Stomach (tissue), 9 donors: ENCODE results near the gene RPRD1B. TPM values are rescaled to one million over a fixed set of nuclear protein-coding genes. Genes with fewer than 3 reads are reported as not detected.
A peak's percentile ranks its signal among the peaks of the same experiment; 100 is the strongest.

Experiments
- DNase-seq, 2 donors: peaks; one replicate each; pipeline versions ENCODE4 v3.0.0 to v3.0.0-alpha.2; 2013 to 2019
- H3K27ac ChIP-seq, 5 donors: fragments of 200-600 bp in 4 of 5; sonication (generic) in 4 of 5; one replicate each; pipeline ENCODE4 v1.5.1; 2013 to 2019; ENCODE audit warnings: mild to moderate bottlenecking in 1 of 5, moderate library complexity in 1 of 5
- H3K27me3 ChIP-seq, 3 donors: fragments of 200-600 bp; sonication (generic); one replicate each; pipeline ENCODE4 v1.5.1; 2017 to 2019; ENCODE audit warnings: mixed run types in 1 of 3
- H3K36me3 ChIP-seq, 4 donors: fragments of 200-600 bp; sonication (generic); 1 replicate in 3 of 4; 2 replicates in 1 of 4; pipeline ENCODE4 v1.5.1; 2016 to 2019
- H3K4me1 ChIP-seq, 4 donors: fragments of 200-600 bp; sonication (generic); one replicate each; pipeline ENCODE4 v1.5.1; 2016 to 2019
- H3K4me3 ChIP-seq, 4 donors: fragments of 200-600 bp; sonication (generic) in 3 of 4; one replicate each; pipeline ENCODE4 v1.5.1; 2016 to 2019; ENCODE audit warnings: mild to moderate bottlenecking in 1 of 4
- H3K9me3 ChIP-seq, 4 donors: fragments of 200-600 bp; sonication (generic); one replicate each; pipeline ENCODE4 v1.5.1; 2016 to 2019
- CTCF ChIP-seq, 7 experiments: fragments of 450-650 bp in 4 of 7; fragments of 200-600 bp in 3 of 7; sonication (generic) in 3 of 7; IDR thresholded peaks; one replicate each; pipeline ENCODE4 v1.5.1; 2016 to 2019; ENCODE audit warnings: antibody characterized with exemption in 7 of 7, control low read depth in 2 of 7, mild to moderate bottlenecking in 1 of 7
- EP300 ChIP-seq: sonication (generic); formaldehyde crosslinking; IDR thresholded peaks from one replicate; pipeline ENCODE4 v1.6.1; 2017; ENCODE audit warnings: antibody characterized with exemption
- POLR2A ChIP-seq, 4 donors: fragments of 450-650 bp; IDR thresholded peaks; one replicate each; pipeline ENCODE4 v1.6.1; 2016; ENCODE audit warnings: antibody characterized with exemption in 4 of 4, control low read depth in 2 of 4, mild to moderate bottlenecking in 1 of 4, moderate library complexity in 1 of 4
- POLR2AphosphoS5 ChIP-seq, 3 donors: sonication (generic); formaldehyde crosslinking; IDR thresholded peaks; one replicate each; pipeline ENCODE4 v1.6.1; 2016; ENCODE audit warnings: antibody characterized with exemption in 3 of 3
- WGBS, 5 donors: extraction: QIAGEN DNeasy Blood & Tissue Kit in 3 of 5; methylation state at CpG; one replicate each; pipeline versions ENCODE4 v1.1.5 to v1.1.7; 2013 to 2018; 5-methylcytosine and 5-hydroxymethylcytosine counted together
- intact Hi-C: fragments of 100-400 bp; cut with DNase I; formaldehyde crosslinking; loops from one replicate; pipeline ENCODE4 v1.15.1; 2023; ENCODE audit warnings: low total_unique reads
- polyA plus RNA-seq, 3 donors: library from polyadenylated mRNA; stranded (reverse); fragments of 200-250 nt; gene quantifications; one replicate each; pipeline ENCODE4 v1.2.3, GENCODE V29; 2013
- total RNA-seq, 5 donors: library from RNA; depleted of rRNA; stranded (reverse); fragments of >200 nt; gene quantifications; one replicate each; pipeline versions ENCODE4 v1.1.0 to v1.2.3, GENCODE V29; 2014 to 2016
- donor health status: healthy with polysubstance abuse.
- donor health status: Bipolar disorder and iron deficiency.
- donor health status: healthy.

RPRD1B gene
- total and polyA plus RNA-seq, 8 donors: 8.0 to 60.0 (median 17.8) TPM

- TF ChIP-seq CTCF (IDR thresholded peaks at IDR 0.05): no peak
- no peak for TF ChIP-seq EP300
- TF ChIP-seq POLR2AphosphoS5 (IDR thresholded peaks at IDR 0.05): peak in 1 of 3 donors; percentile 58
- WGBS, 5 donors: 20 to 26% (median 23%) methylated on average over 4 of the region's 4 CpGs
- Histone ChIP-seq H3K27me3 (no peaks in the 10 kb centered on the region), H3K36me3 (no peaks in the 10 kb centered on the region), H3K4me3 (no peak overlapping the region), H3K27ac (peak overlapping the region in 4 of 5 donors; percentile 59 to 71 (median 60)), H3K9me3 (no peaks in the 10 kb centered on the region), H3K4me1 (peaks cover 33 to 48% (median 37%) of the 10 kb centered on the region in 4 donors)
- DNase-seq: peak; percentile 24 to 61
- intact Hi-C loops: no loop called here
These were observed 89.6 kb downstream of the RPRD1B start for GRCh38 chr20:38123021-38123587.

GRCh38 chr20:38125157-38126056 lies 91.9 kb downstream of the RPRD1B start:
- TF ChIP-seq POLR2AphosphoS5 (IDR thresholded peaks at IDR 0.05) (peak; percentile 28 to 71 (median 40)), EP300 (no peak)
- H3K4me3 ChIP-seq: no peak overlapping the region
- H3K27me3 ChIP-seq: no peaks in the 10 kb centered on the region
- intact Hi-C loops: no loop called here
- peaks cover 0 to 13% (median 6%) of the 10 kb centered on the region in 4 donors for H3K36me3 ChIP-seq
- no peaks in the 10 kb centered on the region for H3K9me3 ChIP-seq
- peak; percentile 92 to 95 for DNase-seq
- H3K4me1 ChIP-seq: peaks cover 33 to 48% (median 37%) of the 10 kb centered on the region in 4 donors
- H3K27ac ChIP-seq: peak overlapping the region; percentile 22 to 88 (median 75)
- 24 to 60% (median 28%) methylated on average over 14 to 18 of the region's 18 CpGs for WGBS, 5 donors

GRCh38 chr20:38126146-38126921 lies 92.8 kb downstream of the RPRD1B start:
- intact Hi-C loops: no loop called here
- H3K36me3 ChIP-seq: peaks cover 0 to 22% (median 10%) of the 10 kb centered on the region in 4 donors
- H3K4me3 ChIP-seq: no peak overlapping the region
- no peaks in the 10 kb centered on the region for H3K9me3 ChIP-seq
- H3K27ac ChIP-seq: peak overlapping the region; percentile 67 to 88 (median 75)
- TF ChIP-seq EP300 (no peak), CTCF (IDR thresholded peaks at IDR 0.05) (no peak), POLR2A (IDR thresholded peaks at IDR 0.05) (no peak), POLR2AphosphoS5 (IDR thresholded peaks at IDR 0.05) (no peak)
- no peaks in the 10 kb centered on the region for H3K27me3 ChIP-seq
- 39 to 62% (median 55%) methylated on average over 6 to 7 of the region's 7 CpGs for WGBS, 5 donors
- H3K4me1 ChIP-seq: peaks cover 33 to 48% (median 37%) of the 10 kb centered on the region in 4 donors
- peak; percentile 6 to 33 for DNase-seq

GRCh38 chr20:38126932-38127621 lies 93.5 kb downstream of the RPRD1B start:
- Histone ChIP-seq H3K27me3 (no peaks in the 10 kb centered on the region), H3K4me3 (no peak overlapping the region), H3K9me3 (no peaks in the 10 kb centered on the region), H3K4me1 (peaks cover 33 to 48% (median 37%) of the 10 kb centered on the region in 4 donors), H3K27ac (peak overlapping the region; percentile 67 to 88 (median 75)), H3K36me3 (peaks cover 0 to 30% (median 15%) of the 10 kb centered on the region in 4 donors)
- WGBS, 5 donors: 39 to 45% (median 44%) methylated on average over 12 of the region's 12 CpGs
- intact Hi-C loops: no loop called here
- no peak for TF ChIP-seq POLR2A (IDR thresholded peaks at IDR 0.05)
- peak in 2 of 3 donors; percentile 17 to 72 for TF ChIP-seq POLR2AphosphoS5 (IDR thresholded peaks at IDR 0.05)
- peak; percentile 43 to 77 for DNase-seq
